Astrocyte (in vitro differentiated cells and primary cell): ENCODE results near the gene GCKR.

Experiments
- EZH2 ChIP-seq: IDR thresholded peaks from 2 replicates; pipeline ENCODE4 v1.6.1; 2012; ENCODE audit warnings: mild to moderate bottlenecking, low read length, inconsistent platforms; ENCODE audit not compliant: insufficient read depth
- TF ChIP-seq, protein P1 (sequence below): IDR thresholded peaks from 2 replicates; pipeline ENCODE4 v1.5.1; 2011; ENCODE audit warnings: low read depth, mild to moderate bottlenecking, inconsistent platforms, low read length, moderate library complexity; ENCODE audit not compliant: insufficient read depth

DNA sequence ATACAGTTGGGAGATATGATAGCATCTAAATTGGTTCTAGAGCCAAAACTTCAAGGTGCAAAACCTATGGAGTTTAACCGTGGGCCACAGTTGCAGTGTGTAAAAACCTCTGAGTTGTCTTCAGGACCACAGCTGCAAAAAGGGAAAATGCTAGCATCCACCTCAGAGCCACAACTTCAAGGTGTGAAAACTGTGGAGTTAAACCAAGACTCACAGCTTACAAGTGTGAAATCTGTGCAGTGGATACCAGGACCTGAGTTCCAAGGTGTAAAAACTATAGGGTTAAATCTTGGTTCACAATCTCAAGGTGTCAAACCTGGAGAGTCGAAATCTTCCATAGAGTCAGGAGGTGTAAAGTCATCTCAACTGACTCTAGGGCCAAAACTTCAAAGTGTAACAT, 75.8 kb downstream of the GCKR start:
- TF ChIP-seq, protein P1, sequence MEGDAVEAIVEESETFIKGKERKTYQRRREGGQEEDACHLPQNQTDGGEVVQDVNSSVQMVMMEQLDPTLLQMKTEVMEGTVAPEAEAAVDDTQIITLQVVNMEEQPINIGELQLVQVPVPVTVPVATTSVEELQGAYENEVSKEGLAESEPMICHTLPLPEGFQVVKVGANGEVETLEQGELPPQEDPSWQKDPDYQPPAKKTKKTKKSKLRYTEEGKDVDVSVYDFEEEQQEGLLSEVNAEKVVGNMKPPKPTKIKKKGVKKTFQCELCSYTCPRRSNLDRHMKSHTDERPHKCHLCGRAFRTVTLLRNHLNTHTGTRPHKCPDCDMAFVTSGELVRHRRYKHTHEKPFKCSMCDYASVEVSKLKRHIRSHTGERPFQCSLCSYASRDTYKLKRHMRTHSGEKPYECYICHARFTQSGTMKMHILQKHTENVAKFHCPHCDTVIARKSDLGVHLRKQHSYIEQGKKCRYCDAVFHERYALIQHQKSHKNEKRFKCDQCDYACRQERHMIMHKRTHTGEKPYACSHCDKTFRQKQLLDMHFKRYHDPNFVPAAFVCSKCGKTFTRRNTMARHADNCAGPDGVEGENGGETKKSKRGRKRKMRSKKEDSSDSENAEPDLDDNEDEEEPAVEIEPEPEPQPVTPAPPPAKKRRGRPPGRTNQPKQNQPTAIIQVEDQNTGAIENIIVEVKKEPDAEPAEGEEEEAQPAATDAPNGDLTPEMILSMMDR = no peak
- TF ChIP-seq EZH2 = no peak
